Thoracic aorta (tissue), 2 donors: ENCODE data around the gene NAA35. TPM values are rescaled to one million over a fixed set of nuclear protein-coding genes. Genes with fewer than 3 reads are reported as not detected.

Source experiments
- ATAC-seq: fragments of 150-250 bp; one replicate; pipeline ENCODE4 v1.8.0; 2017; ENCODE audit warnings: low read depth; ENCODE audit not compliant: insufficient number of reproducible peaks, low FRiP score
- DNase-seq: peaks from one replicate; pipeline ENCODE4 v3.0.0-alpha.2; 2020; ENCODE audit warnings: low spot score
- H3K27ac ChIP-seq, 2 donors: fragments of 200-600 bp; sonication (generic); 1 replicate in 1 of 2; 2 replicates in 1 of 2; pipeline ENCODE4 v1.5.1; 2016; ENCODE audit warnings: mild to moderate bottlenecking in 2 of 2, moderate library complexity in 2 of 2
- H3K27me3 ChIP-seq: fragments of 200-600 bp; sonication (generic); replicated peaks from 2 replicates; pipeline ENCODE4 v1.6.0; 2016; ENCODE audit warnings: mild to moderate bottlenecking; ENCODE audit not compliant: insufficient read depth
- H3K36me3 ChIP-seq: fragments of 200-600 bp; sonication (generic); one replicate; pipeline ENCODE4 v1.5.1; 2016
- H3K4me1 ChIP-seq, 2 donors: fragments of 200-600 bp; sonication (generic); 1 replicate in 1 of 2; 2 replicates in 1 of 2; pipeline versions ENCODE4 v1.5.1 to v1.6.0; 2016; ENCODE audit warnings: low read depth in 2 of 2, mild to moderate bottlenecking in 1 of 2; ENCODE audit not compliant: control insufficient read depth in 1 of 2
- H3K4me3 ChIP-seq: fragments of 200-600 bp; sonication (generic); 2 replicates; pipeline ENCODE4 v1.5.1; 2016; ENCODE audit warnings: mild to moderate bottlenecking
- H3K9me3 ChIP-seq: fragments of 200-600 bp; sonication (generic); 2 replicates; pipeline ENCODE4 v1.5.1; 2016
- CTCF ChIP-seq: fragments of 200-600 bp; sonication (generic); IDR thresholded peaks from one replicate; pipeline ENCODE4 v1.5.1; 2019; ENCODE audit warnings: antibody characterized with exemption
- total RNA-seq, 2 donors: library from RNA; depleted of rRNA; stranded (reverse); fragments of >200 nt; gene quantifications; one replicate each; pipeline versions ENCODE4 v1.1.0 to v1.2.3, GENCODE V29; 2016

NAA35 gene
- total RNA-seq, 2 donors from 2014 or later = 14.3 to 14.8 TPM

- TF ChIP-seq CTCF = no peak
- DNase-seq (no peak), ATAC-seq (no peak)
- Histone ChIP-seq H3K36me3 (no peaks in the 10 kb centered on the region), H3K4me1 (peaks cover 10 to 38% of the 10 kb centered on the region in 2 donors), H3K27me3 (no peaks in the 10 kb centered on the region), H3K4me3 (peak overlapping the region; percentile 84), H3K9me3 (no peaks in the 10 kb centered on the region), H3K27ac (peak overlapping the region; percentile 80 to 83)
Observed at GRCh38 chr9:85940275-85940831, 593 bp upstream of the NAA35 start.

- H3K4me1 ChIP-seq = peaks cover 10 to 43% of the 10 kb centered on the region in 2 donors
- H3K4me3 ChIP-seq = peak overlapping the region; percentile 84
- H3K27me3 ChIP-seq = no peaks in the 10 kb centered on the region
- H3K9me3 ChIP-seq = no peaks in the 10 kb centered on the region
- ATAC-seq = no peak
- H3K27ac ChIP-seq = peak overlapping the region; percentile 80 to 81
- no peak for DNase-seq
- TF ChIP-seq CTCF = no peak
- no peaks in the 10 kb centered on the region for H3K36me3 ChIP-seq
Observed at GRCh38 chr9:85941622-85941940, 635 bp downstream of the NAA35 start.

GRCh38 chr9:85941966-85942912, 1.3 kb downstream of the NAA35 start:
- TF ChIP-seq CTCF = no peak
- H3K27ac ChIP-seq = peak overlapping the region; percentile 80 to 81
- peak overlapping the region; percentile 84 for H3K4me3 ChIP-seq
- no peaks in the 10 kb centered on the region for H3K27me3 ChIP-seq
- H3K4me1 ChIP-seq = peaks cover 10 to 46% of the 10 kb centered on the region in 2 donors
- DNase-seq = no peak
- H3K36me3 ChIP-seq = no peaks in the 10 kb centered on the region
- no peaks in the 10 kb centered on the region for H3K9me3 ChIP-seq
- ATAC-seq = no peak

DNA sequence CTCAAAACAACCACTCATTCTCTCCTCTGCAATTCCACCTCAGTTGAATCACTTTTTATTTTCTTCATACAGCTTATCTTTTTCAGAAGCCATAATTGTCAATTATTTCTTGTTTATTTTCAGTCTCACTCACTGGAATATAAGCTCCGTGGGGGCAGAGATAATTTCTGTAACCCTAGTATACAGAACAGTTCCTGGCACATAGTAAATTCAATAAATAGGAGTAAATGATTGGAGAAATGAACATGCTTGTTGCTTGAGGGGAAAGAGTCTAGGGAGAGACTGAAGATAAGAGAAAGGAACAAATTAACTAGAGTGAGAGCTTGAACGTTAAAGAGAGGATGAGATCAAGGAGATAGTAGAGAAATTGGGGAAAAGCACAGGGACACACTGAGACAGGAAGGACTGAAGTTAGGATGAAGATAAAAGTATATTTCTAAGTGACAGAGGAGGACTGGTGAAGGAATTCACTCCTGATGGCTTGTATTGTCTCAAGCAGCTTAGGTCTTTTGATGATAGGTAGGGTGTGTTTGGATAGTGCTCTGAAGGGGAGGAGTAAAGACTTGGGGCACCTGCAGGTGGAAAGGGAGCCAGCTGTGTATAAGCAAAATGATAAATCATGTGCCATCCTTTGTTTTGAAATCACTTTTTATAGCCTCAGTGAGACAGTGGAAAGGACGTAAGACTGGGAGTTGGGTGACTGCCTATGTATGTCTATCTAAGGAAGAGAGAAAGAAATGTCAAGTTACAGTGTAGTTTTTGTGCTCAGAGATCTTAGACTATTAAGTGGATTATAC, 2.2 kb downstream of the NAA35 start:
- peak overlapping the region in 1 of 2 donors; percentile 21 for H3K27ac ChIP-seq
- peaks cover 10 to 48% of the 10 kb centered on the region in 2 donors for H3K4me1 ChIP-seq

More for the DNA sequence above, 2.2 kb downstream of the NAA35 start:
- no peak overlapping the region for H3K4me3 ChIP-seq
- no peak for ATAC-seq
- H3K27me3 ChIP-seq = no peaks in the 10 kb centered on the region
- no peaks in the 10 kb centered on the region for H3K9me3 ChIP-seq
- TF ChIP-seq CTCF = no peak
- DNase-seq = no peak
- no peaks in the 10 kb centered on the region for H3K36me3 ChIP-seq
